GM12878 (cell line): ENCODE measurements around the gene NLN. TPM values are rescaled to one million over a fixed set of nuclear protein-coding genes. Genes with fewer than 3 reads are reported as not detected.

Experiments
- ATAC-seq: fragments of 200-7000 bp; cut with Tn5 transposase; 3 replicates; pipeline ENCODE4 v1.9.1; 2020; ENCODE audit warnings: mild to moderate bottlenecking, moderate library complexity
- BruUV-seq: library from RNA; stranded (reverse); fragments of 400-500 nt; replicated peaks from 2 replicates; lab custom pipeline; 2021; lab: Mats Ljungman, UMichigan
- CTCF ChIA-PET: fragments of 300-600 bp; sonication (Branson Sonifier 250); formaldehyde crosslinking; extraction: SDS; loops from one replicate; lab custom pipeline; 2021; ENCODE audit warnings: inconsistent platforms; lab: Yijun Ruan, JAX
- POLR2A ChIA-PET: fragments of 350-600 bp; formaldehyde crosslinking; extraction: SDS; loops from one replicate; lab custom pipeline; 2021; ENCODE audit warnings: inconsistent platforms; lab: Charles Lee
- RAD21 ChIA-PET: fragments of 300-600 bp; sonication (Branson Sonifier 250); formaldehyde crosslinking; loops from one replicate; lab custom pipeline; 2023; ENCODE audit warnings: antibody characterized with exemption; ENCODE audit not compliant: unreplicated experiment; lab: Charles Lee
- SMC1A ChIA-PET: fragments of 300-600 bp; sonication (Branson Sonifier 250); formaldehyde crosslinking; loops from one replicate; lab custom pipeline; 2023; ENCODE audit not compliant: unreplicated experiment, uncharacterized antibody; lab: Charles Lee
- DNase-seq: peaks from one replicate; pipeline ENCODE4 v3.0.0-alpha.2; 2011; ENCODE audit warnings: low read depth, low spot score
- FAIRE-seq: peaks from 3 replicates; lab custom pipeline; 2011; peaks lifted over from hg19 to GRCh38; lab: Jason Lieb, UNC
- H2AFZ ChIP-seq: 2 replicates; pipeline ENCODE4 v1.6.0; 2011; ENCODE audit warnings: low read depth, low read length, control low read depth; ENCODE audit not compliant: control insufficient read depth
- H3K27ac ChIP-seq: 2 replicates; pipeline ENCODE4 v1.5.1; 2011; ENCODE audit warnings: control low read depth; ENCODE audit not compliant: control insufficient read depth, insufficient read depth
- H3K27me3 ChIP-seq, 2 experiments: replicated peaks in 1 of 2; 2 replicates each; pipeline versions ENCODE4 v1.6.0 to v1.6.1; 2011; ENCODE audit warnings: low read length in 1 of 2; ENCODE audit not compliant: control insufficient read depth in 2 of 2, insufficient read depth in 2 of 2
- H3K36me3 ChIP-seq, 2 experiments: 2 replicates each; pipeline ENCODE4 v1.5.1; 2011; ENCODE audit warnings: low read length in 1 of 2; ENCODE audit not compliant: control insufficient read depth in 2 of 2, insufficient read depth in 2 of 2
- H3K4me1 ChIP-seq: 2 replicates; pipeline ENCODE4 v1.6.1; 2011; ENCODE audit warnings: mild to moderate bottlenecking, low read length, moderate library complexity, mixed read lengths; ENCODE audit not compliant: control insufficient read depth, insufficient read depth
- H3K4me2 ChIP-seq: 2 replicates; pipeline ENCODE4 v1.6.0; 2011; ENCODE audit warnings: control low read depth; ENCODE audit not compliant: control insufficient read depth, insufficient read depth
- H3K4me3 ChIP-seq: fragments of 200-600 bp; sonication (generic); 2 replicates; pipeline ENCODE4 v1.5.1; 2016
- H3K79me2 ChIP-seq: 2 replicates; pipeline ENCODE4 v1.6.0; 2011; ENCODE audit warnings: low read length; ENCODE audit not compliant: control insufficient read depth, insufficient read depth
- H3K9ac ChIP-seq: 2 replicates; pipeline ENCODE4 v1.8.0; 2011; ENCODE audit warnings: low read length, control low read depth, mixed read lengths; ENCODE audit not compliant: control insufficient read depth, insufficient read depth
- H3K9me3 ChIP-seq: replicated peaks from 3 replicates; pipeline ENCODE4 v1.5.1; 2011; ENCODE audit warnings: mild to moderate bottlenecking, low read length; ENCODE audit not compliant: control insufficient read depth, insufficient read depth
- H4K20me1 ChIP-seq: 2 replicates; pipeline ENCODE4 v1.6.0; 2011; ENCODE audit not compliant: control insufficient read depth, insufficient read depth
- BACH1 ChIP-seq: fragments of 450-650 bp; IDR thresholded peaks from 2 replicates; pipeline ENCODE4 v1.6.1; 2017; ENCODE audit warnings: mild to moderate bottlenecking, borderline replicate concordance
- BHLHE40 ChIP-seq, 2 experiments: fragments of 450-650 bp in 1 of 2; IDR thresholded peaks; 2 replicates each; pipeline ENCODE4 v1.6.1; 2011 to 2017; ENCODE audit warnings: low read depth in 2 of 2, borderline replicate concordance in 1 of 2, improper control_type of control experiment in 1 of 2, low read length in 1 of 2, mild to moderate bottlenecking in 1 of 2
- CREM ChIP-seq: IDR thresholded peaks from 2 replicates; pipeline ENCODE4 v1.6.1; 2014; ENCODE audit warnings: antibody characterized with exemption, low read depth
- KLF5 ChIP-seq: fragments of 450-650 bp; IDR thresholded peaks from 2 replicates; pipeline ENCODE4 v1.6.1; 2014; ENCODE audit warnings: mild to moderate bottlenecking; ENCODE audit not compliant: partially characterized antibody
- MXI1 ChIP-seq: fragments of 150-350 bp; IDR thresholded peaks from 2 replicates; pipeline ENCODE4 v1.6.1; 2011; ENCODE audit warnings: low read depth, mild to moderate bottlenecking, inconsistent platforms, low read length, improper control_type of control experiment
- NFYA ChIP-seq: IDR thresholded peaks from 2 replicates; pipeline ENCODE4 v1.6.1; 2011; ENCODE audit warnings: low read depth, mild to moderate bottlenecking, low read length, improper control_type of control experiment, borderline replicate concordance
- RAD51 ChIP-seq: fragments of 450-650 bp; IDR thresholded peaks from 2 replicates; pipeline ENCODE4 v1.6.1; 2016; ENCODE audit warnings: moderate library complexity, mild to moderate bottlenecking, inconsistent platforms
- RUNX3 ChIP-seq: IDR thresholded peaks from 2 replicates; pipeline ENCODE4 v1.6.1; 2012; ENCODE audit warnings: low read length, inconsistent platforms
- WRNIP1 ChIP-seq: IDR thresholded peaks from 2 replicates; pipeline ENCODE4 v1.6.1; 2011; ENCODE audit warnings: low read depth, low read length, improper control_type of control experiment, borderline replicate concordance
- YY1 ChIP-seq: IDR thresholded peaks from 2 replicates; pipeline ENCODE4 v1.6.1; 2011; ENCODE audit warnings: low read depth, mild to moderate bottlenecking, low read length
- ZNF384 ChIP-seq: IDR thresholded peaks from 2 replicates; pipeline ENCODE4 v1.6.1; 2012; ENCODE audit warnings: low read depth, mild to moderate bottlenecking, low read length, improper control_type of control experiment, borderline replicate concordance
- WGBS: methylation state at CpG from one replicate; pipeline ENCODE4 v1.1.6; 2016; ENCODE audit warnings: low lambda C conversion rate; ENCODE audit not compliant: insufficient replicate concordance, insufficient coverage; ENCODE audit errors: missing lambda C conversion rate; 5-methylcytosine and 5-hydroxymethylcytosine counted together
- in situ Hi-C: fragments of 300-500 bp; cut with MboI; formaldehyde crosslinking; loops from 9 replicates; pipeline ENCODE4 v1.14.3; 2018; ENCODE audit warnings: mixed read lengths
- intact Hi-C: fragments of 100-400 bp; cut with micrococcal nuclease; formaldehyde crosslinking; loops from one replicate; pipeline ENCODE4 v1.14.2; 2022; ENCODE audit not compliant: unreplicated experiment
- polyA plus RNA-seq, 11 experiments: library from polyadenylated mRNA; depleted of rRNA in 4 of 11; unstranded in 6 of 11; stranded (reverse) in 5 of 11; fragments of >200 nt; fragmentation: Nextera tagmentation in 4 of 11; fragmentation: Illumina TruSeq in 1 of 11; extraction: Ambion mirVana in 4 of 11; extraction: Trizol in 1 of 11; gene quantifications; 1 replicate in 1 of 11; 2 replicates in 10 of 11; pipeline versions ENCODE4 v1.2.1 to v1.2.3, GENCODE V29; 2011 to 2016; ENCODE audit warnings: inconsistent platforms in 2 of 11, missing spikeins in 2 of 11, low read depth in 1 of 11
- total RNA-seq, 4 experiments: library from RNA; depleted of rRNA in 3 of 4; stranded (reverse); fragments of >200 nt in 3 of 4; fragmentation: Illumina TruSeq in 1 of 4; extraction: Trizol in 1 of 4; gene quantifications; 2 replicates each; pipeline versions ENCODE4 v1.2.1 to v1.2.3, GENCODE V29; 2013 to 2021
- TF ChIP-seq, protein P1 (sequence below): fragments of 450-650 bp; formaldehyde crosslinking; IDR thresholded peaks from 2 replicates; pipeline ENCODE4 v1.4.0; 2020; ENCODE audit warnings: mild to moderate bottlenecking, moderate library complexity
- TF ChIP-seq, protein P2 (sequence below): fragments of 450-650 bp; IDR thresholded peaks from 2 replicates; pipeline ENCODE4 v1.6.1; 2017; ENCODE audit warnings: low read depth, mild to moderate bottlenecking, moderate library complexity
- TF ChIP-seq, protein P3 (sequence below): IDR thresholded peaks from 2 replicates; pipeline ENCODE4 v1.6.1; 2012; ENCODE audit warnings: mild to moderate bottlenecking, low read depth, low read length

NLN gene
- total and polyA plus RNA-seq, 10 of the 15 experiments (the other 5 are each of a cell fraction or from before 2014, with no cell fraction given) = 6.8 to 56.9 (median 33.3) TPM

DNA sequence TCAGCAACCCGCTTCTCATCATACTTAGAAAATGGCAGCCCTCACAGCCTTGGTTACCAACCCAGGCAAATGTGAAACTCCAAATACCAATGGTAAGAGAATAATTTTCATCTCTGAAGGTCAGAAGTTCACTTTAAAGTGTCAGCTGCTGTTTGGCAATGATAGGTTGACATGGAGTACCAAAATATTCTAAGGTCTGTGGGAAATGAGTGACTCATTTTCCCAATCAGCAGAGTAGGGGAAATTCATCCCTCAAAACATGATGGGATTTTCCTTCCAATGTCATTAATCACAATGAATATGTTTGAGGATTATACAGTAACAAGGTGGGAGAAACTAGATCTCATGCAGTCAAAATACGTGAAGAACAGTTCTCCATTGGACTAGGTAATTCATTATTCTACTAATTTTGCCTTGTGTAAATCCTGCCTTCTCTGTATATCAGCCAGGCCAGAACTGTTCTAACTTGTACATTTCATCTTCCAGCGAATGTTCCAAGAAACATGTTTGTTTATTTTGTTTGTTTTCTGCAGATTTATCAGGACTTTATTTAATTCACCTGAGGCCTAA lies 151.3 kb downstream of the NLN start:
- H3K4me2 ChIP-seq = no peak overlapping the region
- H3K27ac ChIP-seq = no peak overlapping the region
- H3K9me3 ChIP-seq = no peaks in the 10 kb centered on the region
- ATAC-seq (no peak), FAIRE-seq (no peak), DNase-seq (no peak)
- H3K4me1 ChIP-seq = no peaks in the 10 kb centered on the region
- 50% methylated on average over 3 of the region's 3 CpGs for WGBS
- no TSS peak for BruUV-seq
- H3K79me2 ChIP-seq = no peaks in the 10 kb centered on the region
- ChIA-PET POLR2A (no interaction called here), CTCF (no interaction called here), SMC1A (no interaction called here), RAD21 (no interaction called here)
- H2AFZ ChIP-seq = no peak overlapping the region
- no peak overlapping the region for H3K4me3 ChIP-seq
- intact Hi-C loops (no loop called here), in situ Hi-C loops (no loop called here)
- H3K9ac ChIP-seq = no peak overlapping the region
- H3K27me3 ChIP-seq = no peaks in the 10 kb centered on the region
- H3K36me3 ChIP-seq = no peaks in the 10 kb centered on the region
- H4K20me1 ChIP-seq = no peaks in the 10 kb centered on the region
- TF ChIP-seq BHLHE40 (IDR thresholded peaks at IDR 0.05; ENCODE audit: borderline replicate concordance in 1 of 2, low read depth in 2 of 2, low read length in 1 of 2) = no peak
- no peak for TF ChIP-seq RUNX3
- no peak for TF ChIP-seq NFYA
- TF ChIP-seq MXI1 = no peak
- TF ChIP-seq YY1 = no peak
- TF ChIP-seq, protein P1, sequence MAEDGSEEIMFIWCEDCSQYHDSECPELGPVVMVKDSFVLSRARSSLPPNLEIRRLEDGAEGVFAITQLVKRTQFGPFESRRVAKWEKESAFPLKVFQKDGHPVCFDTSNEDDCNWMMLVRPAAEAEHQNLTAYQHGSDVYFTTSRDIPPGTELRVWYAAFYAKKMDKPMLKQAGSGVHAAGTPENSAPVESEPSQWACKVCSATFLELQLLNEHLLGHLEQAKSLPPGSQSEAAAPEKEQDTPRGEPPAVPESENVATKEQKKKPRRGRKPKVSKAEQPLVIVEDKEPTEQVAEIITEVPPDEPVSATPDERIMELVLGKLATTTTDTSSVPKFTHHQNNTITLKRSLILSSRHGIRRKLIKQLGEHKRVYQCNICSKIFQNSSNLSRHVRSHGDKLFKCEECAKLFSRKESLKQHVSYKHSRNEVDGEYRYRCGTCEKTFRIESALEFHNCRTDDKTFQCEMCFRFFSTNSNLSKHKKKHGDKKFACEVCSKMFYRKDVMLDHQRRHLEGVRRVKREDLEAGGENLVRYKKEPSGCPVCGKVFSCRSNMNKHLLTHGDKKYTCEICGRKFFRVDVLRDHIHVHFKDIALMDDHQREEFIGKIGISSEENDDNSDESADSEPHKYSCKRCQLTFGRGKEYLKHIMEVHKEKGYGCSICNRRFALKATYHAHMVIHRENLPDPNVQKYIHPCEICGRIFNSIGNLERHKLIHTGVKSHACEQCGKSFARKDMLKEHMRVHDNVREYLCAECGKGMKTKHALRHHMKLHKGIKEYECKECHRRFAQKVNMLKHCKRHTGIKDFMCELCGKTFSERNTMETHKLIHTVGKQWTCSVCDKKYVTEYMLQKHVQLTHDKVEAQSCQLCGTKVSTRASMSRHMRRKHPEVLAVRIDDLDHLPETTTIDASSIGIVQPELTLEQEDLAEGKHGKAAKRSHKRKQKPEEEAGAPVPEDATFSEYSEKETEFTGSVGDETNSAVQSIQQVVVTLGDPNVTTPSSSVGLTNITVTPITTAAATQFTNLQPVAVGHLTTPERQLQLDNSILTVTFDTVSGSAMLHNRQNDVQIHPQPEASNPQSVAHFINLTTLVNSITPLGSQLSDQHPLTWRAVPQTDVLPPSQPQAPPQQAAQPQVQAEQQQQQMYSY (CRISPR knock-in tag) = no peak
- no peak for TF ChIP-seq ZNF384
- TF ChIP-seq KLF5 = no peak
- no peak for TF ChIP-seq BACH1
- TF ChIP-seq CREM = no peak
- TF ChIP-seq, protein P2, sequence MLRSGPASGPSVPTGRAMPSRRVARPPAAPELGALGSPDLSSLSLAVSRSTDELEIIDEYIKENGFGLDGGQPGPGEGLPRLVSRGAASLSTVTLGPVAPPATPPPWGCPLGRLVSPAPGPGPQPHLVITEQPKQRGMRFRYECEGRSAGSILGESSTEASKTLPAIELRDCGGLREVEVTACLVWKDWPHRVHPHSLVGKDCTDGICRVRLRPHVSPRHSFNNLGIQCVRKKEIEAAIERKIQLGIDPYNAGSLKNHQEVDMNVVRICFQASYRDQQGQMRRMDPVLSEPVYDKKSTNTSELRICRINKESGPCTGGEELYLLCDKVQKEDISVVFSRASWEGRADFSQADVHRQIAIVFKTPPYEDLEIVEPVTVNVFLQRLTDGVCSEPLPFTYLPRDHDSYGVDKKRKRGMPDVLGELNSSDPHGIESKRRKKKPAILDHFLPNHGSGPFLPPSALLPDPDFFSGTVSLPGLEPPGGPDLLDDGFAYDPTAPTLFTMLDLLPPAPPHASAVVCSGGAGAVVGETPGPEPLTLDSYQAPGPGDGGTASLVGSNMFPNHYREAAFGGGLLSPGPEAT = no peak
- TF ChIP-seq, protein P3, sequence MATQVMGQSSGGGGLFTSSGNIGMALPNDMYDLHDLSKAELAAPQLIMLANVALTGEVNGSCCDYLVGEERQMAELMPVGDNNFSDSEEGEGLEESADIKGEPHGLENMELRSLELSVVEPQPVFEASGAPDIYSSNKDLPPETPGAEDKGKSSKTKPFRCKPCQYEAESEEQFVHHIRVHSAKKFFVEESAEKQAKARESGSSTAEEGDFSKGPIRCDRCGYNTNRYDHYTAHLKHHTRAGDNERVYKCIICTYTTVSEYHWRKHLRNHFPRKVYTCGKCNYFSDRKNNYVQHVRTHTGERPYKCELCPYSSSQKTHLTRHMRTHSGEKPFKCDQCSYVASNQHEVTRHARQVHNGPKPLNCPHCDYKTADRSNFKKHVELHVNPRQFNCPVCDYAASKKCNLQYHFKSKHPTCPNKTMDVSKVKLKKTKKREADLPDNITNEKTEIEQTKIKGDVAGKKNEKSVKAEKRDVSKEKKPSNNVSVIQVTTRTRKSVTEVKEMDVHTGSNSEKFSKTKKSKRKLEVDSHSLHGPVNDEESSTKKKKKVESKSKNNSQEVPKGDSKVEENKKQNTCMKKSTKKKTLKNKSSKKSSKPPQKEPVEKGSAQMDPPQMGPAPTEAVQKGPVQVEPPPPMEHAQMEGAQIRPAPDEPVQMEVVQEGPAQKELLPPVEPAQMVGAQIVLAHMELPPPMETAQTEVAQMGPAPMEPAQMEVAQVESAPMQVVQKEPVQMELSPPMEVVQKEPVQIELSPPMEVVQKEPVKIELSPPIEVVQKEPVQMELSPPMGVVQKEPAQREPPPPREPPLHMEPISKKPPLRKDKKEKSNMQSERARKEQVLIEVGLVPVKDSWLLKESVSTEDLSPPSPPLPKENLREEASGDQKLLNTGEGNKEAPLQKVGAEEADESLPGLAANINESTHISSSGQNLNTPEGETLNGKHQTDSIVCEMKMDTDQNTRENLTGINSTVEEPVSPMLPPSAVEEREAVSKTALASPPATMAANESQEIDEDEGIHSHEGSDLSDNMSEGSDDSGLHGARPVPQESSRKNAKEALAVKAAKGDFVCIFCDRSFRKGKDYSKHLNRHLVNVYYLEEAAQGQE = no peak
- TF ChIP-seq WRNIP1 = no peak
- TF ChIP-seq RAD51 = no peak
